Right lobe of liver (tissue), 6 donors: ENCODE measurements around the gene FBXW5. TPM values are rescaled to one million over a fixed set of nuclear protein-coding genes. Genes with fewer than 3 reads are reported as not detected.

Experiments used
- ATAC-seq, 4 donors: fragments of 200-7000 bp; cut with Tn5 transposase; one replicate each; pipeline ENCODE4 v1.9.1; 2020; ENCODE audit warnings: mild to moderate bottlenecking in 4 of 4, moderate library complexity in 4 of 4
- DNase-seq, 3 donors: peaks; one replicate each; pipeline ENCODE4 v3.0.0-alpha.2; 2020
- H3K27ac ChIP-seq, 3 donors: fragments of 200-600 bp; one replicate each; pipeline ENCODE4 v1.8.0; 2022
- H3K27me3 ChIP-seq, 2 donors: fragments of 200-600 bp; one replicate each; pipeline ENCODE4 v1.8.0; 2022
- H3K36me3 ChIP-seq, 4 donors: fragments of 200-600 bp; sonication (generic) in 1 of 4; one replicate each; pipeline versions ENCODE4 v1.5.1 to v1.8.0; 2017 to 2022; ENCODE audit warnings: control low read depth in 1 of 4
- H3K4me1 ChIP-seq, 4 donors: fragments of 200-600 bp; sonication (generic) in 1 of 4; one replicate each; pipeline versions ENCODE4 v1.5.1 to v1.8.0; 2017 to 2022; ENCODE audit warnings: control low read depth in 1 of 4
- H3K4me3 ChIP-seq, 3 donors: fragments of 200-600 bp; one replicate each; pipeline ENCODE4 v1.8.0; 2022
- H3K9me3 ChIP-seq, 4 donors: fragments of 200-600 bp; sonication (generic) in 1 of 4; one replicate each; pipeline versions ENCODE4 v1.5.1 to v1.8.0; 2017 to 2022; ENCODE audit warnings: control low read depth in 1 of 4
- POLR2A ChIP-seq: fragments of 450-650 bp; IDR thresholded peaks from one replicate; pipeline ENCODE4 v1.6.1; 2017; ENCODE audit warnings: antibody characterized with exemption, mild to moderate bottlenecking
- WGBS: methylation state at CpG from one replicate; pipeline ENCODE4 v1.1.6; 2018; ENCODE audit warnings: low coverage, low lambda C conversion rate; ENCODE audit not compliant: insufficient coverage; ENCODE audit errors: missing lambda C conversion rate; 5-methylcytosine and 5-hydroxymethylcytosine counted together
- intact Hi-C, 2 donors: fragments of 100-400 bp; cut with DNase I; formaldehyde crosslinking; loops; one replicate each; pipeline versions ENCODE4 v1.11.2 to v1.14.1; 2022
- total RNA-seq, 6 experiments: library from RNA; depleted of rRNA in 2 of 6; stranded (reverse); fragments of >200 nt in 2 of 6; fragmentation: NEBNext Ultra II Directional in 3 of 6; extraction: Animal tissue kit (Norgen Biotek cat#: 25700) in 3 of 6; gene quantifications; one replicate each; pipeline versions ENCODE4 v1.1.0 to v1.2.4, GENCODE V29; 2016 to 2023
- TF ChIP-seq, protein P1 (sequence below), 4 donors: fragments of 200-600 bp in 3 of 4; fragments of 450-650 bp in 1 of 4; IDR thresholded peaks; one replicate each; pipeline versions ENCODE4 v1.5.1 to v1.8.0; 2016 to 2022; ENCODE audit warnings: antibody characterized with exemption in 4 of 4, mild to moderate bottlenecking in 2 of 4
- donor health status: DM: no; HTN: yes; CAD: no.
- donor health status: DM: no; HTN: no; CAD: no.
- donor health status: DM: no; HTN: no; CAD: no.
- donor health status: DM: no; HTN: yes; CAD: no.
- donor health status: DM: no; HTN: yes; CAD: no.

The FBXW5 gene
- total RNA-seq, 6 experiments from 2014 or later, result 84.0 to 290 (median 97.4) TPM

DNA sequence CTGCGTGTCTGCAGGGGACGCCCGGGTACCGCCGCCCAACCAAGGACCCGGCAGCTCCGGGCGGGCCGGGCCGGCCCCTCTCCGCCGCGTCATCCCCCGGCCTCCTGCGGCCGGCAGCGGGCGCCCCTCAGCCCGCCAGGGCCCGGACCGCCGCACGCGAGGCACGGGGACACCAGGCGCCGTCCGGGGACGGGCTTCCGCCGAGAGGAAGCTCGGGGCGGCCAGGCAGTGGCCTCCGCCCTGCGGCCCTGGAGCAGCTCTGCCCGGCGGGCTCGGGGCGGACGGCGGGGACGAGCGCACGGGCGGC is 373 bp downstream of the FBXW5 start:
- peaks cover 0 to 49% (median 23%) of the 10 kb centered on the region in 4 donors for H3K4me1 ChIP-seq

DNA sequence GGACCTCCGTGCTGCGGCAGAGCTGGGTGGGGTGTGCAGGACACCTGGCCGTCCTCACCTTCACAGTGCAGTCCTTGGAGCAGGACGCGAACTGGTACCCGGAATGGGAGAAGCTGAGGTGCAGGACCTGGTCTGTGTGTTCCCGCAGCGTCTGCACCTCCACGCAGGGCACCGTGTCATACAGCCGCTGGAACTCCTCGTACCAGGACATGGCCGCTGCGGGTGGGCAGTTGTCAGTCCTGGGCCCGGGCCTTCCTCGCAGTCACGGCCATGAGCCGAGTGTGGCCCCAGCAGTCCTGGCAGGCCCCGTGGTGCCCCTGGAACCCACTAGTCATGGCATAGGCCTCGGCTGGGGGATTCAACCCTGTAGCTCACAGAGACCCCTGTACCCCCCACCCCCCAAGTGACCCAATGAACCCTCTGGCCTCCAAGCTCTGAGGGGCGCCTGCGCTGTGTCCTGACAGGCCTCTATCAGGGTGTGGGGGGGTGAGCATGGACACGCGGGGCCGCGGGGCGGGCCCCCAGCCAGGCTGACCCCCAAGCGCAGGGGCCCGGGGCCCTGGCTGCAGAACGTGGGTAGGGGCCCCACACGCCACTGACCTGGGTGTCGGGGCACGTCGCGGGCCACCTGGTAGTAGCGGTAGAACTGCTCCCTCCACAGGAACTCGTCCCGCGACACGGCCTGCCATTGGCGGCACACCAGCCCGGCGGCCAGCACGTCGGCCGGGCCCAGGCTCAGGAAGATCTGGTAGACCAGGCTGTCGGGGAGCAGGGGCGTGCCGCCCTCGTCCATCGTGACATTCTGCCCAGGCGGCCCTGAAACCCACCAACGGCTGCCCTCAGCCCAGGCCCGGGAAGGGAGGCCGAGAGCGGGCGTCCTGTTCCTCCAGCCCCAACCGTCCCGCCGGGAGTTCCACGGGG is 987 bp downstream of the FBXW5 start:
- ATAC-seq, result no peak
- WGBS, result no CpG with 5 or more reads among the region's 61 CpGs
- intact Hi-C loops, result loop anchor here in 1 of 2 donors (10.0 kb wide), 2 partner anchors 59 to 91 kb away; partner anchors contain the start of genes FUT7 and TRAF2

More for the DNA sequence above, 373 bp downstream of the FBXW5 start:
- no peak for TF ChIP-seq POLR2A
- TF ChIP-seq, protein P1, sequence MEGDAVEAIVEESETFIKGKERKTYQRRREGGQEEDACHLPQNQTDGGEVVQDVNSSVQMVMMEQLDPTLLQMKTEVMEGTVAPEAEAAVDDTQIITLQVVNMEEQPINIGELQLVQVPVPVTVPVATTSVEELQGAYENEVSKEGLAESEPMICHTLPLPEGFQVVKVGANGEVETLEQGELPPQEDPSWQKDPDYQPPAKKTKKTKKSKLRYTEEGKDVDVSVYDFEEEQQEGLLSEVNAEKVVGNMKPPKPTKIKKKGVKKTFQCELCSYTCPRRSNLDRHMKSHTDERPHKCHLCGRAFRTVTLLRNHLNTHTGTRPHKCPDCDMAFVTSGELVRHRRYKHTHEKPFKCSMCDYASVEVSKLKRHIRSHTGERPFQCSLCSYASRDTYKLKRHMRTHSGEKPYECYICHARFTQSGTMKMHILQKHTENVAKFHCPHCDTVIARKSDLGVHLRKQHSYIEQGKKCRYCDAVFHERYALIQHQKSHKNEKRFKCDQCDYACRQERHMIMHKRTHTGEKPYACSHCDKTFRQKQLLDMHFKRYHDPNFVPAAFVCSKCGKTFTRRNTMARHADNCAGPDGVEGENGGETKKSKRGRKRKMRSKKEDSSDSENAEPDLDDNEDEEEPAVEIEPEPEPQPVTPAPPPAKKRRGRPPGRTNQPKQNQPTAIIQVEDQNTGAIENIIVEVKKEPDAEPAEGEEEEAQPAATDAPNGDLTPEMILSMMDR (IDR thresholded peaks at IDR 0.05), result no peak
- Histone ChIP-seq H3K4me3 (peak overlapping the region; percentile 72 to 94 (median 75)), H3K9me3 (no peaks in the 10 kb centered on the region), H3K27me3 (no peaks in the 10 kb centered on the region), H3K36me3 (peaks cover 6 to 24% (median 22%) of the 10 kb centered on the region in 4 donors), H3K27ac (peak overlapping the region; percentile 88 to 98 (median 93))
- intact Hi-C loops, result loop anchor here in 1 of 2 donors (10.0 kb wide), 2 partner anchors 59 to 91 kb away; partner anchors contain the start of genes FUT7 and TRAF2
- DNase-seq, result no peak
- WGBS, result no CpG with 5 or more reads among the region's 45 CpGs
- peak in 2 of 4 donors; percentile 0 to 1 for ATAC-seq

DNA sequence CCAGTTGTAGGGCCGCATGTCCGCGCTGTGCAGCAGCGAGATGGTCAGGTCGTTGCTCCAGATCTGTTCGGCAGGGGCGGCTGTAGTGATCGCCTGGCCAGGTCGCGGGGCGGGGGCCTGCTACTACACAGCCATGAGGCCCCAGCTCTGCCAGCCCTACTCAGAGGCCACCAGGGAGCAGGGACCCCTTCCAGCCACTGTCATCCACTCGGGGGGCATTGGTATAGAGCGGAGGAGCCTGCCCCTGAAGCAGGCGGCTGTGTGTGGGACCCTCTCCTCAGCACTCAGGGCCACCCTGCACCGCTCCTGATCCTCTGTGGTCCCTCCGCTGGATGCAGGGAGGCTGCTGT is 1.7 kb downstream of the FBXW5 start:
- Histone ChIP-seq H3K4me1 (peaks cover 0 to 48% (median 22%) of the 10 kb centered on the region in 4 donors), H3K4me3 (peak overlapping the region; percentile 72 to 94 (median 75)), H3K27ac (peak overlapping the region; percentile 88 to 98 (median 93)), H3K27me3 (no peaks in the 10 kb centered on the region), H3K36me3 (peaks cover 6 to 24% (median 22%) of the 10 kb centered on the region in 4 donors), H3K9me3 (no peaks in the 10 kb centered on the region)
- no peak for TF ChIP-seq POLR2A
- TF ChIP-seq, protein P1 (IDR thresholded peaks at IDR 0.05), result no peak
- intact Hi-C loops, result loop anchor here in 1 of 2 donors (10.0 kb wide), 2 partner anchors 58 to 92 kb away; partner anchors contain the start of genes FUT7 and TRAF2
- WGBS, result 70% methylated on average over 2 of the region's 16 CpGs
- ATAC-seq (no peak), DNase-seq (peak in 1 of 3 donors; percentile 62)

More for the DNA sequence above, 987 bp downstream of the FBXW5 start:
- no peaks in the 10 kb centered on the region for H3K9me3 ChIP-seq
- TF ChIP-seq, protein P1 (IDR thresholded peaks at IDR 0.05), result no peak
- no peaks in the 10 kb centered on the region for H3K27me3 ChIP-seq
- H3K4me3 ChIP-seq, result peak overlapping the region; percentile 72 to 94 (median 75)
- H3K36me3 ChIP-seq, result peaks cover 6 to 24% (median 22%) of the 10 kb centered on the region in 4 donors
- peaks cover 0 to 51% (median 23%) of the 10 kb centered on the region in 4 donors for H3K4me1 ChIP-seq
- peak overlapping the region; percentile 88 to 98 (median 93) for H3K27ac ChIP-seq
- peak; percentile 59 to 71 (median 63) for DNase-seq

DNA sequence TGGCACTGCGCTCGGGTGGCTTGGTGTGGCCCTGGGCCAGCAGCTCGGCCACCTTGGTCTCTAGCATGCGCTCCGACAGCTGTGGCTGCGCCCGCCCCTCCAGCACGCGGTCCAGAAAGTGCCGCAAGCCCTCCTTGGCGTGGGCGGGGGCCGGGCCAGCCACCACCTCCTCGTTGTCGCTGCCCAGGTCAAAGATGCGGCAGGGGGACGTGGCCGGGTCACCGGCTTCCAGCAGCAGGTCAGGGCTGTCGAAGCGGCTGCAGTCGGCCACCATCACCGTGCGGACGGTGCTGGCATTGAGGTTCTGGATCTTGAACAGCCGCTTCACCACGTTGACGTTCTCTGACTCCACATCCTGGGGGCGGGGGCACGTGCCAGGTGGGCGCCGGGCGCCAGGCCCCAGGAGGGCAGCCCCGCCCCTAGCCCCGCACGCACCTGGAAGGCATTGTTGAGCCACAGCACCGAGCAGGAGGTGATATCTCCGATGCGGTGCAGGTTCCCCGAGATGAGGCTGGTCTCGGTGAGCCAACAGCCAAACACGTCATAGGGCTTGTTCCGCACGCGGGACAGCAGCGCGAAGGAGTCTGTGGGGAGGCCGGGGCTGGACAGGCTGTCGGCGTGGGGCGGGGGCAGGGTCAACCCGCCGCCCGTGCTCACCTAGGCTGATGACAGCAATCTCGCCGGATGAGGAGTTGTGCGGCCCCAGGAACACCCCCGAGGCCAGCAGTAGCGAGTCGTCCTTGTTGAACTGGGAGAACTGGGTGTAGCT is 2.2 kb downstream of the FBXW5 start:
- H3K36me3 ChIP-seq, result peaks cover 6 to 24% (median 22%) of the 10 kb centered on the region in 4 donors
- no peak for TF ChIP-seq POLR2A
- TF ChIP-seq, protein P1 (IDR thresholded peaks at IDR 0.05), result no peak
- peaks cover 0 to 50% (median 22%) of the 10 kb centered on the region in 4 donors for H3K4me1 ChIP-seq
- H3K9me3 ChIP-seq, result no peaks in the 10 kb centered on the region
- ATAC-seq, result no peak
- H3K27ac ChIP-seq, result peak overlapping the region in 2 of 3 donors; percentile 88 to 98
- intact Hi-C loops, result loop anchor here in 1 of 2 donors (10.0 kb wide), 2 partner anchors 57 to 93 kb away; partner anchors contain the start of genes FUT7 and TRAF2
- peak in 2 of 3 donors; percentile 55 to 66 for DNase-seq
- WGBS, result no CpG with 5 or more reads among the region's 60 CpGs
- no peak overlapping the region for H3K4me3 ChIP-seq
- H3K27me3 ChIP-seq, result no peaks in the 10 kb centered on the region
